Lung (tissue), 12 donors: ENCODE measurements around the gene RPL28. TPM values are rescaled to one million over a fixed set of nuclear protein-coding genes. Genes with fewer than 3 reads are reported as not detected.
A peak's percentile ranks its signal among the peaks of the same experiment; 100 is the strongest.
"Not testable (repeated sequence)": the region's sequence is repeated elsewhere in the genome, so short reads cannot be mapped to it uniquely, and the experiment has no call there.

Source experiments
- ATAC-seq: fragments of 200-7000 bp; cut with Tn5 transposase; one replicate; pipeline ENCODE4 v1.9.1; 2020; ENCODE audit warnings: moderate number of reproducible peaks; ENCODE audit not compliant: insufficient read depth, low FRiP score
- DNase-seq, 3 donors: peaks; one replicate each; pipeline ENCODE4 v3.0.0-alpha.2; 2013 to 2017
- H3K27ac ChIP-seq, 2 donors: one replicate each; pipeline ENCODE4 v1.5.1; 2013; ENCODE audit warnings: mild to moderate bottlenecking in 2 of 2, moderate library complexity in 2 of 2, control low read depth in 1 of 2, inconsistent platforms in 1 of 2, low read depth in 1 of 2, low read length in 1 of 2
- H3K27me3 ChIP-seq, 3 donors: one replicate each; pipeline ENCODE4 v1.5.1; 2013; ENCODE audit warnings: low read length in 2 of 3; ENCODE audit not compliant: control insufficient read depth in 3 of 3, insufficient read depth in 3 of 3
- H3K36me3 ChIP-seq, 4 donors: one replicate each; pipeline ENCODE4 v1.5.1; 2013; ENCODE audit warnings: low read length in 4 of 4, mild to moderate bottlenecking in 1 of 4, moderate library complexity in 1 of 4; ENCODE audit not compliant: control insufficient read depth in 4 of 4, insufficient read depth in 4 of 4
- H3K4me1 ChIP-seq, 5 donors: one replicate each; pipeline ENCODE4 v1.5.1; 2013; ENCODE audit warnings: low read length in 5 of 5, mild to moderate bottlenecking in 2 of 5, moderate library complexity in 1 of 5; ENCODE audit not compliant: control insufficient read depth in 5 of 5, insufficient read depth in 5 of 5
- H3K4me3 ChIP-seq: one replicate; pipeline ENCODE4 v1.5.1; 2013; ENCODE audit warnings: mild to moderate bottlenecking, control low read depth, moderate library complexity
- H3K9ac ChIP-seq, 2 donors: one replicate each; pipeline ENCODE4 v1.5.1; 2013; ENCODE audit warnings: low read length in 2 of 2, control low read depth in 1 of 2; ENCODE audit not compliant: insufficient read depth in 1 of 2
- H3K9me3 ChIP-seq, 4 donors: one replicate each; pipeline ENCODE4 v1.5.1; 2013; ENCODE audit warnings: low read length in 3 of 4, mild to moderate bottlenecking in 1 of 4, moderate library complexity in 1 of 4; ENCODE audit not compliant: control insufficient read depth in 4 of 4, insufficient read depth in 3 of 4
- WGBS, 2 donors: extraction: QIAGEN DNeasy Blood & Tissue Kit; methylation state at CpG; one replicate each; pipeline ENCODE4 v1.1.7; 2013; 5-methylcytosine and 5-hydroxymethylcytosine counted together
- polyA plus RNA-seq, 2 donors: library from polyadenylated mRNA; stranded (reverse); fragments of 200-250 nt; gene quantifications; one replicate each; pipeline ENCODE4 v1.2.1, GENCODE V29; 2013
- total RNA-seq, 2 donors: library from RNA; depleted of rRNA in 1 of 2; stranded (reverse); fragments of >200 nt in 1 of 2; gene quantifications; one replicate each; pipeline ENCODE4 v1.2.1, GENCODE V29; 2014 to 2021
- TF ChIP-seq, protein P1 (sequence below): IDR thresholded peaks from 2 replicates; pipeline ENCODE4 v1.5.1; 2012; ENCODE audit warnings: mild to moderate bottlenecking; ENCODE audit errors: control extremely low read depth, extremely low read depth
- donor health status: control.
- donor health status: control.
- donor health status: Bipolar disorder and iron deficiency.
- donor health status: healthy.
- donor health status: DM: yes; HTN: yes; CAD: no.

Gene RPL28
- total and polyA plus RNA-seq, 4 donors = 272 to 3,086 (median 1,601) TPM

DNA sequence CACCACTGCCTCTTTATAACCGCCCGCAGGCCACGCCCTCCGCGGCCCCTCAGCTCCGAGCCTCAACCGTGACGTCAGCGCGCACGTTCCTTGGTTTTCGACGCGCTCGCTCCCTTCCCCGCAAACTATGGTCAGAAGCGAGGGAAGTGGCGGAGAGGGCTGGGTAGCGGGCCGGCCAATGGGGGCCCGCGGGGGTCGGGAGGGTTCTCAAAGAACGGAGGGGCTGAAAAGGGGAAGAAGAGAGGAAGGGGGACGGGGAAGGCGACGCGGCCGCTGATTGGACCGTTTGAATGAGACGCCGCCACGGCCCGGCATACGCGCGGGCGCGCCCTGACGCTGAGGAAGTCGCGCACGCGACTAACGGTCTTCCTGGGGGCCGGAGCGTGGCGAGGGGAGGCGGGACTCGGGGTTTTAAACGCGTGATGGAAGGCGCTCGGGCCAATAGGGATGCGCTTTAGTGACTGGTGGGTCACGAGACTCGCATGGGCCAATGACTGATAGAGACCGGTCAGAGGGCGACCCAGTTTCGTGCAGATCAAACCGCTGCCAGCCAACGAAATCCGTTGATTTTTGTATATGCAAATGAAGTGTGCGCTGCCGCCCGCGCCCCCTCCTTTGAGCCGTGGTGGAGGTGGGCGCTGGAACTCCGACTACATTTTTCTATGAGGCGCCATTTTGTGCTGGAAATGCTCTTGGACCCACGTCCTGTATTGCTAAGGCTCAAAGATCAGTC lies 22.2 kb downstream of the RPL28 start:
- Histone ChIP-seq H3K27me3 (no peaks in the 10 kb centered on the region), H3K9me3 (peaks cover 0 to 3% (median 0%) of the 10 kb centered on the region in 4 donors), H3K27ac (peak overlapping the region; percentile 95 to 99), H3K4me3 (peak overlapping the region; percentile 71), H3K4me1 (peaks cover 0 to 21% (median 9%) of the 10 kb centered on the region in 5 donors), H3K9ac (peak overlapping the region in 1 of 2 donors; percentile 84), H3K36me3 (peaks cover 0 to 20% (median 16%) of the 10 kb centered on the region in 4 donors)
- peak; percentile 97 for ATAC-seq
- TF ChIP-seq, protein P1, sequence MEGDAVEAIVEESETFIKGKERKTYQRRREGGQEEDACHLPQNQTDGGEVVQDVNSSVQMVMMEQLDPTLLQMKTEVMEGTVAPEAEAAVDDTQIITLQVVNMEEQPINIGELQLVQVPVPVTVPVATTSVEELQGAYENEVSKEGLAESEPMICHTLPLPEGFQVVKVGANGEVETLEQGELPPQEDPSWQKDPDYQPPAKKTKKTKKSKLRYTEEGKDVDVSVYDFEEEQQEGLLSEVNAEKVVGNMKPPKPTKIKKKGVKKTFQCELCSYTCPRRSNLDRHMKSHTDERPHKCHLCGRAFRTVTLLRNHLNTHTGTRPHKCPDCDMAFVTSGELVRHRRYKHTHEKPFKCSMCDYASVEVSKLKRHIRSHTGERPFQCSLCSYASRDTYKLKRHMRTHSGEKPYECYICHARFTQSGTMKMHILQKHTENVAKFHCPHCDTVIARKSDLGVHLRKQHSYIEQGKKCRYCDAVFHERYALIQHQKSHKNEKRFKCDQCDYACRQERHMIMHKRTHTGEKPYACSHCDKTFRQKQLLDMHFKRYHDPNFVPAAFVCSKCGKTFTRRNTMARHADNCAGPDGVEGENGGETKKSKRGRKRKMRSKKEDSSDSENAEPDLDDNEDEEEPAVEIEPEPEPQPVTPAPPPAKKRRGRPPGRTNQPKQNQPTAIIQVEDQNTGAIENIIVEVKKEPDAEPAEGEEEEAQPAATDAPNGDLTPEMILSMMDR = no peak
- peak; percentile 99 to 100 (median 100) for DNase-seq
- WGBS, 2 donors = 0% methylated on average over 62 to 72 of the region's 72 CpGs

DNA sequence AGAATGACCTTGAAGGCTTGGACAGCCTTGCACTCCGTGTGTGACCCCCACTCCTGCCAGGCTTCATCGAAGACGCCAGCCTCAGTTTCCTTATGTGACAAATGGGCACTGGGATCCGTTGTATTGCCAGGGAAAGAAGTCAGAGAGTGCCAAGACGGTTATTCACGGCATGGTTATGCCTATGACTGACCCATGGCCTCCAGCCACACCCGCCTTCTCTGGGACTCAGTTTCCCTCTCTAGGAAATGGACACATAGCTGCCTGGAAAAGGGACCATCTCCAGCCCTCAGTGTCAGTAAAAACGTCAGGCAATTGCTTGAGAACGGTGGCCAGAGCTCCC lies 22.8 kb downstream of the RPL28 start:
- no peaks in the 10 kb centered on the region for H3K27me3 ChIP-seq
- no peak for DNase-seq
- TF ChIP-seq, protein P1 = no peak

DNA sequence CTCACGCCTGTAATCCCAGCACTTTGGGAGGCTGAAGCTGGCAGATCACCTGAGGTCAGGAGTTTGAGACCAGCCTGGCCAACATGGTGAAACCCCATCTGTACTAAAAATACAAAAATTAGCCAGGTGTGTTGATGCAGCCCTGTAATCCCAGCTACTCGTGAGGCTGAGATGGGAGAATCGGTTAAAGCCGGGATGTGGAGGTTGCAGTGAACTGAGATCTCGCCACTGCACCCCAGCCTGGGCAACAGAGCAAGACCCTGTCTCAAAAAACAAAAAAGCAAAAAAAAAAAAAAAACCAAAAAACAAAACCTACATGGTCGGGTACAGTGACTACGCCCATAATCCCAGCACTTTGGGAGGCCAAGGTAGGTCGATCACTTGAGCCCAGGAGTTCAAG lies 23.4 kb downstream of the RPL28 start:
- H3K27ac ChIP-seq, H3K9ac ChIP-seq, H3K4me3 ChIP-seq, ATAC-seq, H3K9me3 ChIP-seq, H3K27me3 ChIP-seq, DNase-seq: not testable (repeated sequence)
- 92 to 97% methylated on average over 8 of the region's 8 CpGs for WGBS, 2 donors
- Histone ChIP-seq H3K4me1 (peaks cover 0 to 21% (median 9%) of the 10 kb centered on the region in 5 donors), H3K36me3 (peaks cover 0 to 15% (median 12%) of the 10 kb centered on the region in 4 donors)

More for the DNA sequence above, 22.8 kb downstream of the RPL28 start:
- WGBS, 2 donors = 67 to 69% methylated on average over 9 of the region's 9 CpGs
- Histone ChIP-seq H3K4me3 (peak overlapping the region; percentile 30), H3K9me3 (peaks cover 0 to 3% (median 0%) of the 10 kb centered on the region in 4 donors), H3K27ac (peak overlapping the region; percentile 74 to 92), H3K9ac (peak overlapping the region in 1 of 2 donors; percentile 84), H3K36me3 (peaks cover 0 to 18% (median 14%) of the 10 kb centered on the region in 4 donors), H3K4me1 (peaks cover 0 to 21% (median 9%) of the 10 kb centered on the region in 5 donors)
- ATAC-seq = no peak

DNA sequence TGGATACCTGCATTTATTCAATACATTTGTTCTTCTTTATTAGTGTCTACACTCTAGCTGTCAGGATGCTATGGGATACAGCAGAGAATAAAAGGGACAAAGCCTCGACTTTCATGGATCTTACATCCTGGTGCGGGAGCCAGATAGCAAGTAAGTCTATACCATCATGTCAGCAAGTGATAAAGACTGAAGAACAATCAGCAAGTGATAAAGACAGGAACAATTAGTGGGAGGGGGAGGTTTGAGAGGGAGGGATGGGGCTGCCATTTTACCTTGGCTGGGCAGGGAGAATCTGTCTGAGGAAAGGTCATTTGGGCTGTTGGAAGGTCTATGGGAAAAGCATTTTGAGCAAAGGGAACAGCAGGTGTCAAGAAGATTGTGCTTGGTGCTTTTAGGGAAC lies 24.4 kb downstream of the RPL28 start:
- Histone ChIP-seq H3K27me3 (no peaks in the 10 kb centered on the region), H3K9me3 (peaks cover 0 to 3% (median 0%) of the 10 kb centered on the region in 4 donors), H3K4me3 (no peak overlapping the region), H3K27ac (no peak overlapping the region), H3K4me1 (peaks cover 0 to 21% (median 9%) of the 10 kb centered on the region in 5 donors), H3K9ac (no peak overlapping the region), H3K36me3 (peaks cover 0 to 14% (median 10%) of the 10 kb centered on the region in 4 donors)
- TF ChIP-seq, protein P1 = no peak
- DNase-seq (no peak), ATAC-seq (no peak)
- 95 to 97% methylated on average over 2 of the region's 2 CpGs for WGBS, 2 donors
